Hepatic stellate cell (primary cell): ENCODE data around the gene PIK3IP1.
A peak's percentile ranks its signal among the peaks of the same experiment; 100 is the strongest.
"Not testable (repeated sequence)": the region's sequence is repeated elsewhere in the genome, so short reads cannot be mapped to it uniquely, and the experiment has no call there.

Source experiments
- DNase-seq: peaks from one replicate; pipeline ENCODE4 v3.0.0; 2011; ENCODE audit warnings: low spot score

The PIK3IP1 gene, protein sequence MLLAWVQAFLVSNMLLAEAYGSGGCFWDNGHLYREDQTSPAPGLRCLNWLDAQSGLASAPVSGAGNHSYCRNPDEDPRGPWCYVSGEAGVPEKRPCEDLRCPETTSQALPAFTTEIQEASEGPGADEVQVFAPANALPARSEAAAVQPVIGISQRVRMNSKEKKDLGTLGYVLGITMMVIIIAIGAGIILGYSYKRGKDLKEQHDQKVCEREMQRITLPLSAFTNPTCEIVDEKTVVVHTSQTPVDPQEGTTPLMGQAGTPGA

DNA sequence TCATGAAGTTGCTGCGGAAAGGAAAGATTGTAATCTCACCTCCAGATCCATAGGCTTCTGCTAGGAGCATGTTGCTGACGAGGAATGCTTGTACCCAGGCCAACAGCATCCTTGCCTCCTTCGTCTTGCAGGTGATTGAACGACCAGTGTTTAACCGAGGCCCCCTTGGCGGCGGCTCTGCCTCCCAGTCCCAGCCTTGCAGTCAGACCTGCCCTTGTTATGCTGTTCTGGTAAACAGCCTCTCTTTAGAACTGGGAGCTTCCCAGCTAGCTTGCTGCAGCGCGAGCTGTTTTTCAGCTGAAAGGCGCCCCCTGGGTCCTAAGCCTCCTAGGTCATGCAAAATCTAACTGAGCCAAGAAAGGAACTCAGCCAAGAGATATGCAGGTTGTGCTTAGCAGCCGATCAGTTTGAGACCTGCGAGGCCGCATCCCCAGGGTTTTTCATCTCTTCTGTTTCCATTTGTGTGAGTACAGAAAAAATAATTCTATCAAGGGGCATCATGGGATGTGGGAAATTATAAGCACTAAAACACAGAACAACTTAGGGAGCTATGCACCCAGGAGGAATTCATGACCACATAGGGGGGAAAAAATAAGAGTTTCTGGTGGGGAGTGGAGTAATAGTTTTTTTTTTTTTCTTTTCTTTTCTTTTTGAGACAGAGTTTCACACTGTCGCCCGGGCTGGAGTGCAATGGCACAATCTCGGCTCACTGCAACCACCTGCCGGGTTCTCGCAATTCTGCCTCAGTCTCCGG is at the start of gene PIK3IP1:
Gene PIK3IP1 (minus strand): TSS at position 253 of the 754 bp plus-strand sequence. CDS start 144 bp downstream, at position 109.
- peak; percentile 85 for DNase-seq

DNA sequence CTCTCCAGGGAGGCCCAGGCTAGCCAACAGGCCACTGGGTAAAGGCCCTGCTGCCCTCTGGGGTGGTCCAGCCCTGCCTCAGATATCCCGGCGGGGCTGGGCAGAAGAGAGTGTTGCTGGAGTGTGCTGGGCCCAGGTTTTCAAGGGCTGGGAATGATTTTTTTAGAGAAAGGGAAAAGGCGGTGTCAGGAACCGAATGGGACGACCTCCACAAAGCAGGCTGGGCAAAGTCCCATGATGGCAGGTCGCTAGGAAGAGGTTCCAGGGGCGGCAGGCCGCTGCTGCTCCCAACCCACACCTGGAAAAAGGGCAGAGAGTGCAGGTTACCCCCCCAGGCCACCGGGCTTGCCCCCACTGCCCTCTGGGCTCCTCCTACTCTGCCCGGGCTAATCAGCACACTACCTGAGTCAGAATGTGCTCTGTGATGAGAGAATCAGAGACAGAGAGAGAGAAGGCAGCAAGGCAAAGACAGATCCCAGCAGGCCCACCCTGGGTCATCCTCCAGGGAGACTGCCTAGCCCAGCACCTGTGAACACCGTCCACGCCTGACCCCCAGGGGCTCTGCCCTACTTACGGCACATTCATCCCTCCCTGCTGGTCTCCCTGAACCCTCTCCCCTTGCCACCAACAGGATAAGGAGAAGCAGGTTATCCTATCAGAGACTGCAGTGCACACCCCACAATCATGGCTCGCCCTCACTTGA is 49.2 kb upstream of the PIK3IP1 start:
- DNase-seq, result no peak

- no peak for DNase-seq
These were observed 48.5 kb upstream of the PIK3IP1 start for GRCh38 chr22:31340765-31341247.

DNA sequence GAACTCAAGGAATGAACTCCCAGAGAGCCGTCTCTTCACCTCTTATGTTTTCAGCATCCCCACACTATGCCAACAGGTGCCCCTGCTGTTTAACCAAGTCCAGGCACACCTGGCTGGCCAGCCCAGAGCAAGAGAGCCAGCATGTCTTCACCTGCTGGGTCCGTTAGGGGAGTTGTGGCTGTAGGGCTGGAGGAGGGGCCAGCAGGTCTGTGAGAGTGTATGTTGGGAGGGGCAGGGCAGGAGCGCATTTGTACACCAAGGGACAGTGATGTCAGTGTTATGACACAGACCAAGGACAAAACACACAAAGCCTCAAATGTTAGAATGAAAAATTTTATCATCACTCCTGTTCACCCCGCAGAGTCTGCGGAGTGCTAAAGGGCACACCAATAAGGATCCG is 48.1 kb upstream of the PIK3IP1 start:
- DNase-seq, result no peak

GRCh38 chr22:31339148-31339832 is 47.0 kb upstream of the PIK3IP1 start:
- no peak for DNase-seq

GRCh38 chr22:31337178-31337577 is 44.9 kb upstream of the PIK3IP1 start:
- no peak for DNase-seq

GRCh38 chr22:31334329-31334728 is 42.0 kb upstream of the PIK3IP1 start:
- DNase-seq, result no peak

DNA sequence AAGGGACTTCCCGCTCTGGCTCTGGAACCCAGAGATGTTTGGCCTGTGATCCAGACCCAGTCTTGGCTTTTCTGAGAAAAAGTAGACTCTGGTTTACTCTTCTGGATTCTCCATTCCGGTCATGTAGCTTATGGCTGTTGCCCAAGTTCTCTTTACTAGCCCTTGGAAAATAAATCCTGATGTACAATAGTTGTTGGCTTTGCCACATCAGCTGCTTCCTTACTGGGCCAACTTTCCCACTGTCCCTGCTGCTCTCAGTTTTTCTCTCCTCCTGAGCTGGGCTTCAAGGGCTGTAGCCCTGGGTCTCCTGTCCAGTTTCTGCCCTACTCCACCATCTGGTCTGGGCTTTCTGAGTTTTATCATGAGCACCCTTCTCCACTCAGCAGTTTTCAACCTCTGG is 41.4 kb upstream of the PIK3IP1 start:
- no peak for DNase-seq

DNA sequence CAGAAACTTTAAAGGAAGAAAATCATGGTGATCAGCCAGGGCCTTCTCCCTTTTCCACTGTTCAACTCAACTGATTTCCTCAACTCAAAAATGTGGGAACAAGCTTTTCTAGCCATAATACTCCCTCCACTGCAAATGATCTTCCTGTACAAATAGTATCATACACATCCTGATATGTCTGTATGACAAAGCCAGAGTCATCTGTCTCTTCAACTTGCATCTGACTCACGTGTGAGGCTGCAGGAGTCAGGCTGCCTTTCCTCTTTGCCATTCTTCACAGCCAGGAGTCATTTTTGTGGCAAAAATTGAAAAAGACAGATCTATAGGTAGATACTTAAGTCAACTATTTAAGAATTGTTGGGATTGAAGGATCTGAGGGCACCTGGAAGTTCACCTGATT is 40.6 kb upstream of the PIK3IP1 start:
- DNase-seq, result peak; percentile 50

DNA sequence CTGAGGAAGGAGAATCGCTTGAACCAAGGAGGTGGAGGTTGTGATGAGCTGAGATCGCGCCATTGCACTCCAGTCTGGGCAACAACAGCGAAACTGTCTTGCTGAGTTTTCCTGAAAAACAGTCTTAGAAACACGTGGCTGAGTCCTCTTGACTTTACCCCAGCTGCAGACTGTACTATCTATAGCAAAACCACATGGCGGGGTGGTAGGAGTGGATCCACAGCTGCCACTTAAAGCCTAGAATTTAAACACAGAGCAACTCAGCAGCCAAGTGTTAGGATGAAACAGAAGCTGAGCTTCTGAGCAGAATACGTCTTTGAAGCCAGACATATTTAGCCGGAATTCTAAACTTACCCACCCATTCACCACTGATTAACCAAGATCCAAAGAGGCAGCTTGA is 39.7 kb upstream of the PIK3IP1 start:
- DNase-seq, result no peak

GRCh38 chr22:31329453-31330215 is 37.3 kb upstream of the PIK3IP1 start:
- no peak for DNase-seq

GRCh38 chr22:31329029-31329428 is 36.7 kb upstream of the PIK3IP1 start:
- no peak for DNase-seq

- DNase-seq, result no peak
These were observed 36.3 kb upstream of the PIK3IP1 start for GRCh38 chr22:31328544-31328960.

- DNase-seq, result no peak
These were observed 35.7 kb upstream of the PIK3IP1 start for GRCh38 chr22:31327806-31328543.

GRCh38 chr22:31326877-31327276 is 34.6 kb upstream of the PIK3IP1 start:
- no peak for DNase-seq

DNA sequence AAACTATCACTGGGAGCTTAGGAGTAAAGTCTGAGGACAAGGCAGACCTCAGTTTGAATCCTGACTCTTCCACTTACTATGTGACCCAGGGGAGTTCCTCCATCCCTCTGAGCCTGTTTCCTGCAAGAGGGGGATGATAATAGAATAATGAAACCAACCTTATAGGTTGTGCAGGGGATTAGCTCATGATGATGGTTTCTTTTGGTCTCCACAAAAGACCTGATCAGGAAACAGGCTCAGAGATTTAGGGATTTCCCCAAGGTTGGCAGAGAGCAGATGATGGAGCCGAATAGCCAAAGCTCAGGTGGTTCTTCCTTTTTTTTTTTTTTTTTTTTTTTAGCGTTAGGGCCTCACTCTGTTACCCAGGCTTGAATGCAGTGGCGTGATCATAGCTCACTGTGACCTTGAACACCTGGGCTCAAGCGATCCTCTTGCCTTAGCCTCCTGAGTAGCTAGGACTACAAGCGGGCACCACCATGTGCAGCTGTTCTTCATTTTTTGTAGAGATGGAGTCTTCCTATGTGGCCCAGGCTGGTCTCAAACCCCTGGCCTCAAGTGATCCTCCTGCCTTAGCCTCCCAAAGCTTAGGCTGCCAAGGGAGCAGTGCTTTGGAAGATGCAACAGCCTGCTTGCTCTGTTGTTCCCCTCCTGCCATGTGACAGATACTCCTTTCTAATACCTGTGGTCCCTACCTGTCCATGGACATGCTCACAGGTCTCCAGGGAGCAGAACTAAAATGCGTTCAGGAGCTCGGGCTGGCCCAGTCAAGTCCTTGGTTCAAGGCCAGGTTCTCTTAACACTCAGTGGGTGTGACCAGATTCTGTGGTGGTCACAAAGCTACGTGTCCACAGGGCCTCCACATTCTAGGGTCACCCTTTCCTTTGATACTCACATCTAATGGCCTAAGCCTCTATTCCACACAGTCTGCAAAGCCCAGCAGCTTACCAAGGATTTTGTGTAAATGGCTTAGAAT is 31.6 kb upstream of the PIK3IP1 start:
- DNase-seq, result no peak

GRCh38 chr22:31321421-31321820 is 29.1 kb upstream of the PIK3IP1 start:
- no peak for DNase-seq

DNA sequence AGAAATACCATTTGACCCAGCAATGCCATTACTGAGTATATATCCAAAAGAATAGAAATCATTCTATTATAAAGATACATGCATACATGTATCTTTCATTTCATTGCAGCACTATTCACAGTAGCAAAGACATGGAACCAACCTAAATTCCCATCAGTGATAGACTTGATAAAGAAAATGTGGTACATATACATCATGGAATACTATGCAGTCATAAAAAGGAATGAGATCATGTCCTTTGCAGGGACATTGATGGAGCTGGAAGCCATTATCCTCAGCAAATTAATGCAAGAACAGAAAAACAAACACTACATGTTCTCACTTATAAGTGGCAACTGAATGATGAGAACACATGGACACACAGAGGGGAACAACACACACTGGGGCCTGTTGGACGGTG is 21.9 kb upstream of the PIK3IP1 start:
- not testable (repeated sequence) for DNase-seq

GRCh38 chr22:31313366-31314147 is 21.3 kb upstream of the PIK3IP1 start:
- DNase-seq, result peak; percentile 75
